ENCODE data around the gene HPCA. TPM values are rescaled to one million over a fixed set of nuclear protein-coding genes. Genes with fewer than 3 reads are reported as not detected.
A peak's percentile ranks its signal among the peaks of the same experiment; 100 is the strongest.

The HPCA gene
- total RNA-seq, 4 donors from 2014 or later: 1.2 TPM; not detected in 3

DNA sequence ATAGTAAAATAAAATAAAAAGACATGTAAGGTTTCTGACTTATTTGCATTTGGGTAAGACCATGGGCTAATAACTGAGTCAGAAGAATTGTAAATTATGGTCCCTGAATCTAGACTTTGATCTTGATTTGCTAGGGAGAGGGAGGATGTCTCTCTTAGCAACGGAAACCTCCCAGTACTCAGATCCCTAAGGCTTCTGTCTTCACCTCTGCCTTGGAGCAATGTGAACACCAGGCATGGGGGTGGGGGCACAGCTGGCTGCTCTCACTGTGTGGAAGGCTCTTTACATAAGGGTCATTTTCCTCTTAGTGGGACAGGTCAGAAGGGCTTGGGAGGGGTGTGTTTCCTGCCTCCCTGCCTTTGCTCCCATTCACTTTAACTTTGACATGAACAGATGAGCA lies 31.9 kb downstream of the HPCA start:
- ATAC-seq (ENCODE audit: low FRiP score): no peak
- no peak for DNase-seq (ENCODE audit: low spot score)
- TF ChIP-seq, protein P1, sequence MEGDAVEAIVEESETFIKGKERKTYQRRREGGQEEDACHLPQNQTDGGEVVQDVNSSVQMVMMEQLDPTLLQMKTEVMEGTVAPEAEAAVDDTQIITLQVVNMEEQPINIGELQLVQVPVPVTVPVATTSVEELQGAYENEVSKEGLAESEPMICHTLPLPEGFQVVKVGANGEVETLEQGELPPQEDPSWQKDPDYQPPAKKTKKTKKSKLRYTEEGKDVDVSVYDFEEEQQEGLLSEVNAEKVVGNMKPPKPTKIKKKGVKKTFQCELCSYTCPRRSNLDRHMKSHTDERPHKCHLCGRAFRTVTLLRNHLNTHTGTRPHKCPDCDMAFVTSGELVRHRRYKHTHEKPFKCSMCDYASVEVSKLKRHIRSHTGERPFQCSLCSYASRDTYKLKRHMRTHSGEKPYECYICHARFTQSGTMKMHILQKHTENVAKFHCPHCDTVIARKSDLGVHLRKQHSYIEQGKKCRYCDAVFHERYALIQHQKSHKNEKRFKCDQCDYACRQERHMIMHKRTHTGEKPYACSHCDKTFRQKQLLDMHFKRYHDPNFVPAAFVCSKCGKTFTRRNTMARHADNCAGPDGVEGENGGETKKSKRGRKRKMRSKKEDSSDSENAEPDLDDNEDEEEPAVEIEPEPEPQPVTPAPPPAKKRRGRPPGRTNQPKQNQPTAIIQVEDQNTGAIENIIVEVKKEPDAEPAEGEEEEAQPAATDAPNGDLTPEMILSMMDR (IDR thresholded peaks at IDR 0.05): no peak

DNA sequence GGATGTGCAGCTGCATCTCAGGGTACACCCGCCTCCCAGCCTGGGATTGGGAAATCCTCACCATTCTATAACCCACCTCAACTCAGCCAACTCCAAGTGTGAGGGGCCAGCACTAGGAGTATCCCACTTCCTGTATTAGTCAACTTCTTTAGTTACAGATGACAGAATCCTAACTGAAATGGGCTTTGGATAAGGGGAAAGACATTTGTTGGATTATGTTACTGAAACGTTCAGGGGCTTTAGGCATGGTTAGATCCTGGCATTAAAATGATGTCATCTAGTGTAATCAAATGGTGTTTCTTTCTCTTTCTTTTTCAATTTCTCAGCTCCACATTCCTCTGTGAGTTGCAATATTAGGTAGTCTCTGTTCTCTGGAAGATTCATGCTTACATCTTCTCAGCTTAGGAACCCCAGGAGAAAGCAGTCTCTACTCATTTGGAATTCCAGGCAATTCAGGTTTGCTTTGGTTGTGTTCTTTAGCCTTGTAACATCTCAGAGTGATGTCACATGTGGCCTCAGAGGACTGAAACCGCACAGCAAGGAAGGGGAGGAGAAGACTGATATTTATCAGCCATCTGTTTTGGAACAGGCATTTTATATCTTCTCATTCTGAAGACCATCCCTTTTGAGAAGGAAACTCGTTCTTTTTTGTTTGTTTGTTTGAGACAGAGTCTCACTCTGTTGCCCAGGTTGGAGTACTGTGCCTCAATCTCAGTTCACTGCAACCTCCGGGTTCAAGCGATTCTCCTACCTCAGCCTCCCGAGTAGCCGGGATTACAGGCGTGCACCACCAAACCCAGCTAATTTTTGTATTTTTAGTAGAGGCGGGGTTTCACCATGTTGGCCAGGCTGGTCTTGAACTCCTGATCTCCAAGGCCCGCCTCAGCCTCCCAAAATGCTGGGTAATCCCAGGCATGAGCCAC lies 33.8 kb downstream of the HPCA start:
- no peak for ATAC-seq (ENCODE audit: low FRiP score)
- TF ChIP-seq, protein P1 (IDR thresholded peaks at IDR 0.05): no peak
- no peak for DNase-seq (ENCODE audit: low spot score)

DNA sequence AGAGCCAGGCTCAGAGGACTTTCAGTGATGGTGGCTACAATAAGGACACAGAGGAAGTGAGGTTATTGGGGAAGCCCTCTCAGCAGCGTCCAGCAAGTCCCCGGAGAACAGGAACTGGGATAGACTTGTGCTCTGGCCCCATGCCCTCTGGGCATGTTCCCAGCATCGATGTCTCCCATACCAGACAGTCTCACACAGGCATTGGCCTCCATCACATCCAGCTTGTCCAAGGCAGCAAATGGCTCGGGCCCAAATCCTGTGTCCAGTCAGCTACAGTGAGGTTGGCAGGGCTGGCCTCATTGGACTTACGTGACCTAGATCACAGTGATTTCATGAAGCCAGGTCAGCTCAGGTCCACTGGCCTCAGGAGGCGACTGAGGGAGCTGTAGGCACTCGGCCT lies 34.5 kb downstream of the HPCA start:
- no peak for DNase-seq (ENCODE audit: low spot score)
- ATAC-seq (ENCODE audit: low FRiP score): peak; percentile 7
- TF ChIP-seq, protein P1 (IDR thresholded peaks at IDR 0.05): no peak

GRCh38 chr1:32924881-32925344 lies 38.6 kb downstream of the HPCA start:
- ATAC-seq (ENCODE audit: low FRiP score) (no peak), DNase-seq (ENCODE audit: low spot score) (no peak)
- TF ChIP-seq, protein P1 (IDR thresholded peaks at IDR 0.05): no peak

GRCh38 chr1:32925403-32926162 lies 39.3 kb downstream of the HPCA start:
- peak; percentile 46 for ATAC-seq (ENCODE audit: low FRiP score)
- no peak for DNase-seq (ENCODE audit: low spot score)
- TF ChIP-seq, protein P1 (IDR thresholded peaks at IDR 0.05): no peak

GRCh38 chr1:32926562-32926961 lies 40.3 kb downstream of the HPCA start:
- DNase-seq (ENCODE audit: low spot score): no peak
- TF ChIP-seq, protein P1 (IDR thresholded peaks at IDR 0.05): no peak
- no peak for ATAC-seq (ENCODE audit: low FRiP score)

Measured in omental fat pad (tissue), 4 donors.